Left cardiac atrium (tissue), 4 donors: Measurements from ENCODE around the gene PIEZO1. TPM values are rescaled to one million over a fixed set of nuclear protein-coding genes. Genes with fewer than 3 reads are reported as not detected.
"Not testable (repeated sequence)": the region's sequence is repeated elsewhere in the genome, so short reads cannot be mapped to it uniquely, and the experiment has no call there.

ENCODE experiments used
- ATAC-seq, 2 donors: fragments of 200-7000 bp; cut with Tn5 transposase; one replicate each; pipeline ENCODE4 v1.9.1; 2020; ENCODE audit warnings: mild to moderate bottlenecking in 2 of 2, moderate library complexity in 2 of 2
- DNase-seq: peaks from one replicate; pipeline ENCODE4 v3.0.0-alpha.2; 2020
- intact Hi-C, 2 donors: fragments of 100-400 bp; cut with DNase I; formaldehyde crosslinking; loops; one replicate each; pipeline versions ENCODE4 v1.14.1 to v1.15.1; 2022 to 2023
- long read RNA-seq: library from polyadenylated mRNA; unstranded; transcript quantifications from one replicate; pipeline ENCODE4 v2.0.0, GENCODE V29; 2021
- total RNA-seq, 2 donors: library from RNA; stranded (reverse); fragmentation: NEBNext Ultra II Directional; extraction: Animal tissue kit (Norgen Biotek cat#: 25700); gene quantifications; one replicate each; pipeline ENCODE4 v1.2.1, GENCODE V29; 2021
- donor health status: DM: no; HTN: yes; CAD: no.
- donor health status: DM: no; HTN: yes; CAD: no; lungs with severe emphysema.
- donor health status: DM: yes; HTN: yes; CAD: no.
- donor health status: Dilated cardiomyopathy.

The PIEZO1 gene
- total RNA-seq = 10 to 100 TPM; 50.6 to 63.6 TPM
- long read RNA-seq, partial matches to known transcripts = 22 of 24 reads
- long read RNA-seq, other reads (novel, unspliced or antisense) = 1 of 24 reads

- peak; percentile 83 for DNase-seq
- peak; percentile 73 to 74 for ATAC-seq
- intact Hi-C loops = loop anchor here in 1 of 2 donors (5.0 kb wide), 1 partner anchor 43 kb away; no protein-coding TSS in a partner anchor
These were observed at the start of gene PIEZO1 for GRCh38 chr16:88785106-88785924. PIEZO1 (minus strand) TSS chr16:88785220; CDS start chr16:88784964, 256 bp downstream.

- intact Hi-C loops = no loop called here
- DNase-seq = no peak
- ATAC-seq = no peak
These were observed 49.6 kb upstream of the PIEZO1 start for GRCh38 chr16:88834670-88835069.

- no peak for ATAC-seq
- DNase-seq = no peak
- intact Hi-C loops = no loop called here
These were observed 48.1 kb upstream of the PIEZO1 start for GRCh38 chr16:88833086-88833485.

GRCh38 chr16:88831838-88832237 is 46.8 kb upstream of the PIEZO1 start:
- intact Hi-C loops = no loop called here
- no peak for DNase-seq
- no peak for ATAC-seq

GRCh38 chr16:88830783-88831182 is 45.8 kb upstream of the PIEZO1 start:
- DNase-seq (no peak), ATAC-seq (no peak)
- intact Hi-C loops = no loop called here

- DNase-seq (no peak), ATAC-seq (peak in 1 of 2 donors; percentile 35)
- intact Hi-C loops = no loop called here
These were observed 45.2 kb upstream of the PIEZO1 start for GRCh38 chr16:88830258-88830657.

GRCh38 chr16:88828711-88829110 is 43.7 kb upstream of the PIEZO1 start:
- DNase-seq (no peak), ATAC-seq (no peak)
- intact Hi-C loops = no loop called here

- intact Hi-C loops = no loop called here
- ATAC-seq (no peak), DNase-seq (no peak)
These were observed 42.7 kb upstream of the PIEZO1 start for GRCh38 chr16:88827727-88828126.

GRCh38 chr16:88826070-88826840 is 41.2 kb upstream of the PIEZO1 start:
- DNase-seq (no peak), ATAC-seq (no peak)
- intact Hi-C loops = no loop called here

GRCh38 chr16:88825146-88825545 is 40.1 kb upstream of the PIEZO1 start:
- no peak for DNase-seq
- intact Hi-C loops = no loop called here
- no peak for ATAC-seq

GRCh38 chr16:88824256-88825077 is 39.4 kb upstream of the PIEZO1 start:
- intact Hi-C loops = no loop called here
- no peak for ATAC-seq
- no peak for DNase-seq

- ATAC-seq = not testable (repeated sequence)
These were observed 38.6 kb upstream of the PIEZO1 start for GRCh38 chr16:88823646-88824045.

GRCh38 chr16:88822281-88823040 is 37.4 kb upstream of the PIEZO1 start:
- intact Hi-C loops = no loop called here
- no peak for DNase-seq
- no peak for ATAC-seq

More at GRCh38 chr16:88823646-88824045, 38.6 kb upstream of the PIEZO1 start:
- intact Hi-C loops, DNase-seq: not testable (repeated sequence)

- ATAC-seq = no peak
- DNase-seq = no peak
- intact Hi-C loops = no loop called here
These were observed 36.3 kb upstream of the PIEZO1 start for GRCh38 chr16:88821168-88821850.

GRCh38 chr16:88820385-88821025 is 35.5 kb upstream of the PIEZO1 start:
- ATAC-seq (no peak), DNase-seq (no peak)
- intact Hi-C loops = no loop called here

GRCh38 chr16:88819126-88819525 is 34.1 kb upstream of the PIEZO1 start:
- ATAC-seq = no peak
- intact Hi-C loops = loop anchor here (10.0 kb wide), 2 partner anchors 346 to 396 kb away; partner anchors contain the start of gene ZNF778 (in 1 of the 2)
- DNase-seq = no peak

- no peak for ATAC-seq
- no peak for DNase-seq
- intact Hi-C loops = loop anchor here (10.0 kb wide), 2 partner anchors 346 to 396 kb away; partner anchors contain the start of gene ZNF778 (in 1 of the 2)
These were observed 33.5 kb upstream of the PIEZO1 start for GRCh38 chr16:88818575-88818874.
